Raji (cell line): ENCODE results near the gene MAP7.

ENCODE experiments used
- POLR2A ChIP-seq: IDR thresholded peaks from 2 replicates; pipeline ENCODE4 v1.6.1; 2011; ENCODE audit warnings: low read depth, low read length, control low read depth; ENCODE audit not compliant: insufficient read depth

MAP7 gene

DNA sequence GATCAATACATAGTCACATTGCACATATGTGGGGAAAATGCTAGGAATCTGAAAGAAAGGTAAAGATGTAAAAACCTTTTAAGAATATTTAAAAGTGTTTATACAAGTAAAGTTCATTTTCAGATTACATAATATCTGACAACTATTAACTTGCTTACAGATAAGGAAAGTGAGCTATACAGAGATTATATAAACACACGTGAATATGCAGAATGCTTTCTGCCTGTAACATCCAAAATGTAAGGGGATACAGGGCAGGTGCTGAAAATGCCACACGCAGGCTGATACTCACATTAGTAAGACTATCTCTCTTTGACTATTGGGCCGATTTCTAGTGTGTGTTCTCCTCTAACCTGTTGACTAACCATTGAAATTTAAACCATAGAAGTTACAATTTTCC, 17.9 kb upstream of the MAP7 start:
- TF ChIP-seq POLR2A: no peak

DNA sequence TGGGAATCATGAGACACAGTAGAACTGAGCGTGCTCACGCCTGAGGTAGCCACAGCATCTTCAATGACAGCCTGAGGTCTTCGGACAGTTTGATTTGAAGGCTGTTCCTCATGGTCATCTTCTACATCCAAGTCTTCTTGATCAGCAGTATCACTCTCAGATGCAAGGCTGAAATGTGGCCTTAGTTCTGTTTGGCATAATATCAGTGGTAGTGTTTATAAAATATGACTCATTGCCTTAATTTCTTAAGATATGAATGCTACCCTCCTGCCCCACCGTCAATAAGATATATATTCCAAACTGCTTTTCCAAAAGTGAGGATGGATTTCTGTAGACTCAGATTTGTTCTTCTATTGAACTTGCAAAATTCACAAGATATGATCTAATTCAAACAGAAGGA, 17.5 kb upstream of the MAP7 start:
- TF ChIP-seq POLR2A: no peak

DNA sequence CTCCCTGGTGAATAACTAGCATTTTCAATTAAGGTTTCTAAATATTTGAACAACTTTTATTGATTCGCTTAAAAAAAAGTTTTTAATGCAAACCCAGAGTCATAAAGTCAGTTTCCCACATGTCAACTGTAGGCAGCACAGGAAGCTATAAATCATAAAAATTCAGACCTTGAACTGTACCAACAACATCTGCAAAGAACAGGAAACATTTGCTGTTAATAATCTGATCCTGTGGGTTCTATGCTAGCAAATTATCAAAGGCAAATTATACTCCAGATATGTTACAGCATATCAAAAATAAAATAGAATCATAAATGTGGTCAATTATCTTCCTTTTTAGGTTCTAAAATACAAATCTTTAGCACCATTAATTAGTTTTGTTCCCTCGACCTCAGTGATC, 16.6 kb upstream of the MAP7 start:
- no peak for TF ChIP-seq POLR2A

DNA sequence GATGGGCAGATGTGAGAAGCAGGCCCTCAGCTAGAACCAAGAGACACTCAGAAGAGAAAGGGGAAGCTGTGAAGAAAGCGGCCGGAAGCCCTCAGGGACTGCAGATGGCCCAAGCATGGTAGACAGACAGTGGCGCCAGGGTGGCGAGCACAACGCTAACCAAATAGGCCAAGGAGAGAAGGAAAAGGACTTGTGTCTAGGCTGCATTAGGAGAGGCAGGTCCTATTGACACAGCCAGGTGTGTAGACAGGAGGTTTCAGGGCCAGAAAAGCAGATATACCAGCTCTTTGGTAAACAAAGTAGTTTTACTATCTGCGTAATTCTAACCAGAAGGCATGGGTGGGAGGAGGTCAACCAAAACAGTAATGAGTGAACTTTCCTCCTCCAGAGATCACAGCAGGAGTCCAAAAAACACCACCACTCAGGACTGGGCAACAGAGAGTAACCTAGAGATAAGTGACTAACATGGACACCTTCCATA, 15.8 kb upstream of the MAP7 start:
- no peak for TF ChIP-seq POLR2A

- no peak for TF ChIP-seq POLR2A
Measured at GRCh38 chr6:136564180-136564579, 14.0 kb upstream of the MAP7 start.

- TF ChIP-seq POLR2A: no peak
Measured at GRCh38 chr6:136563386-136564152, 13.3 kb upstream of the MAP7 start.

- TF ChIP-seq POLR2A: no peak
Measured at GRCh38 chr6:136562211-136562610, 12.0 kb upstream of the MAP7 start.

DNA sequence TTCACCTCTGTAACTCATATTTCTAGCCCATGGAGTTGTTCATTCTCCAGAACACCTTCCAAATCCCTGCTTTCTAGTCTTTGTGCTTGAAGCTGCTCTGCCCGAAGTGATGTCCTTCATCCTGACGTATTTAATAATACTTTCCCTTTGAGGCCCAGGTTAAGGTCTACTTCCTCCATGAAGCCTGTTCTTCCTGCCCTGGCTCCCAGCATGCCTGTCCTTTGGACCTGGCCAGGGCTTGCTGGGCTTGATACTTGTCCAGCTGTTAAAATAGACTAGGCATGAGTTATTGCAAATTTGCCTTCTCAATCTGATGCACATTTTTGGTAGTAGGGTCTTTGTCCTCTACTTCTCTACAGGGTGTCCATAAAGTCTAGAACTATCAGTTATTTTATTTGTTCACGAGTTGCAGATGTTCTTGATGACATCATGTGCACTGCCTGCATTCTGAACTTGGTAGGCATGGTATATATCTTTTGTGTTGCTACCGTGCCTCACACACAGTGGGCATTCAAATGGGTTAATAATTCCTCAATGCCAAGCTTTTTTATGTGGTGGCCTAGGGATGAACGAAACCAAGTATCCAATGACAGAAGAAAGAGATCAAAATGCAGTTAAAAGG, 3.1 kb upstream of the MAP7 start:
- TF ChIP-seq POLR2A: no peak

DNA sequence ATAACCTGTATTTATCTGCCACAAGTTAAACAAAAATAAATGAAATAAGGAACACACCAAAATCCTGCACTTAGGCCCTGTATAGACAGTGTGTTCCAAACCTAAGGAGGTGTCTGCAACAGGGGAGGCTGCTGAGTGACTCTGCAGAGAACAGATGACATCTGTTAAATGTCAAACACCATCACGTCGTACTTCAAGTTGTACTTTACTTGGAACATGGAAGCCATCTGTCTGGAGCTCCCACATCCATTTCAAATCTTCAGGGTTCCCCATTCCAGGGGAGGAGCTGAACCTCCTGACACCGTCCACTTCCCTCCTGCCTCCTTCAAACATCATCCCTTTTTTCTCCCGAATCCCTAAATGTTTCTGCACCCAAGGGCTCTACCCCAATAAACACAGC, 1.8 kb upstream of the MAP7 start:
- TF ChIP-seq POLR2A: no peak

DNA sequence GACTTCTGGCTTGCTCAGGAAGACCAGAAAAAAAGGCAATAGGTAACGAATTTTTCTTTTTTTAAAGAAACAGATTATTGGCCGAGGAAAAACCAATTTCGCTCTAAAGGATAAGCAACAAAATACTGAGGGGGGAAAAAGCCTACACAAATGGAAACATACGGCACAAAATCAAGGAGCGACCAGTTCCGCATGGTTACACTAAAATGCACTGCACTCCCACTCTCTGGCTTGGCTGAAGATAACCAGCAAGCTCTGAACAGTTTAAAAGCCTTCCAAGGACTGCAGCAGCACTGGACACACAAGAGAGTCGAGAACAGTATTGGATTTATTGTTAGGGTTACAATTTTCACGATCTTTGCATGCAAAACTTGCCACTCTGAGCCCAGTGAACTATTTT, 881 bp upstream of the MAP7 start:
- no peak for TF ChIP-seq POLR2A

- no peak for TF ChIP-seq POLR2A
Measured at GRCh38 chr6:136550045-136550329, 235 bp downstream of the MAP7 start.

GRCh38 chr6:136549300-136550044, 750 bp downstream of the MAP7 start:
- no peak for TF ChIP-seq POLR2A

DNA sequence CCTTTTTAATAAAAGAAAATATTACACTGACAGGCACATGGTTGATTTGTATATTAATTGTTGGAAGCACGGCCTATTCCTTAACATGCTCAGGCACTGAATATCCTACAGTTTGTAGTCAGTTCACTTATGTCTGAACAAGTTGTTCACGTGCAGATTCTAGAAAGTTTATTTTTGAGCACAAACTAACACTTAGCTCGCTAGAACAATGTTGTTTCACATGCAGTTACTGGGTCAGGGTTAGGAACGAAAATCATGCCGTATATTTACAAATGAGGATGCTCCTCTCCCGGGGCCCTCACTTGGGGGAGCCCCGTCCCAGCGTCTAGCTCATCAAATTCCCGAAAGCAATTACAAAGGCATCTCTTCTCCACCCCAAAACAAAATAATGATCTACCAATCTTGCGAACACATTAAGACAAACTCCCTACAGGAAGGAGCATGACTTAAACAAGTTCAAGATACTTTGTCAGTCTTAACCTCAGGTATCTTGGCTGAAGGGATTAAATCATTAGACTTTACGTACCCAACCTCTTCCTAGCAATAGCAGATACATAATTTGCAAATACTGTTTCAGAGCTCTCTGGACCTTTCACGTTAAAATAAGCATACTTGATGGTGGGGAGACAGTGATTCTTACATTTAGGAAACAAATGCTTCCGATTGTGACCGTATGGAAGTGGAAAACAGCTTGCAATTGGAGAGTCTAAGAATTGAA, 1.5 kb downstream of the MAP7 start:
- TF ChIP-seq POLR2A: no peak

- no peak for TF ChIP-seq POLR2A
Measured at GRCh38 chr6:136547871-136548270, 2.4 kb downstream of the MAP7 start.

DNA sequence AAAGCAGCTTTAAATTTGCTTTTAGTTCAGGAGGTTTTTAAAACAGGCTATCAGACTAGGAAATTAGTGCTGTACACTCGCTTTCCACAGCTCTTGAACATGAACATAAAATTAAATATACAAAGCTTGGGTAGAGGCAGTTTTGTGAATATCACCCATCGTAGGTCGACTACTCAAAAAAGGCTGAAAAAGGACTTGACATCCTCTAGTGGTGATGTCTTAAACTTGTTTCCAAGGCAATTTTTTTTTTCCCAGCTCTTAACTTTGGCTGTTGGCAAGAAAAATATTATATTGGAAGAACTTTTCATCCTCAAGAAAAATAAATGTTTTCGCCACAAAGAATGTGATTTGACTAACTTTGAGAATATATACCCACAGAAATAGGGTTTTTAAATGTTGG, 2.9 kb downstream of the MAP7 start:
- TF ChIP-seq POLR2A: no peak
